Glutamatergic neuron (in vitro differentiated cells): Measurements from ENCODE around the gene CCL13. TPM values are rescaled to one million over a fixed set of nuclear protein-coding genes. Genes with fewer than 3 reads are reported as not detected.

Source experiments
- DNase-seq: peaks from one replicate; pipeline ENCODE4 v3.0.0; 2022
- H3K27ac Mint-ChIP-seq: one replicate; pipeline ENCODE4 v1.8.0; 2020; ENCODE audit warnings: mild to moderate bottlenecking, mixed read lengths, inconsistent platforms; ENCODE audit not compliant: unreplicated experiment
- H3K27me3 Mint-ChIP-seq: one replicate; pipeline ENCODE4 v1.8.0; 2020; ENCODE audit warnings: mild to moderate bottlenecking, moderate library complexity, mixed read lengths, inconsistent platforms; ENCODE audit not compliant: unreplicated experiment
- H3K36me3 Mint-ChIP-seq: one replicate; pipeline ENCODE4 v1.8.0; 2020; ENCODE audit warnings: mild to moderate bottlenecking, mixed read lengths, inconsistent platforms; ENCODE audit not compliant: unreplicated experiment
- H3K4me1 Mint-ChIP-seq: one replicate; pipeline ENCODE4 v1.8.0; 2020; ENCODE audit warnings: mild to moderate bottlenecking, low read depth, mixed read lengths, inconsistent platforms; ENCODE audit not compliant: unreplicated experiment
- H3K4me3 Mint-ChIP-seq: one replicate; pipeline ENCODE4 v1.8.0; 2020; ENCODE audit warnings: mild to moderate bottlenecking, mixed read lengths, inconsistent platforms; ENCODE audit not compliant: unreplicated experiment
- H3K9me3 Mint-ChIP-seq: one replicate; pipeline ENCODE4 v1.8.0; 2020; ENCODE audit warnings: mild to moderate bottlenecking, moderate library complexity, mixed read lengths, inconsistent platforms; ENCODE audit not compliant: unreplicated experiment
- long read RNA-seq: library from polyadenylated mRNA; unstranded; transcript quantifications from one replicate; pipeline ENCODE4 v2.0.0, GENCODE V29; 2020; ENCODE audit not compliant: unreplicated experiment
- total RNA-seq: library from RNA; stranded (reverse); fragmentation: NEBNext Ultra II Directional; extraction: Animal tissue kit (Norgen Biotek cat#: 25700); gene quantifications from one replicate; pipeline ENCODE4 v1.2.1, GENCODE V29; 2021; ENCODE audit not compliant: unreplicated experiment
- TF ChIP-seq, protein P1 (sequence below): fragments of 200-600 bp; sonication (generic); IDR thresholded peaks from one replicate; pipeline ENCODE4 v1.5.0; 2021; ENCODE audit not compliant: partially characterized antibody, unreplicated experiment

Gene CCL13
- total RNA-seq: not detected
- long read RNA-seq: 0 reads

DNA sequence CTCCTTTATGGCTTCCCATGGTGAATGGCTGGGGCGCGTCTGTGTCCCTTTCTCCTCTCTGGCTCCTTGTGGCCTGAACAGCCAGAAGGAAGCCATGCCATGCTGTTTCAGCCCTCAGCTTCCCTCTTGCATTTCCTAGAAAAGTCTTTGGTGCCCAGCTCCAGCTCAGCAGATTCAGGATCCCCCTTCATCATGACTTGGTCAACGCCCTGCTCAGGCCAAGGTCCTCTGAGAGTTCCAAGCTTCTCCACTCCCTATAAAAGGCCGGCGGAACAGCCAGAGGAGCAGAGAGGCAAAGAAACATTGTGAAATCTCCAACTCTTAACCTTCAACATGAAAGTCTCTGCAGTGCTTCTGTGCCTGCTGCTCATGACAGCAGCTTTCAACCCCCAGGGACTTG lies at the start of gene CCL13:
Gene CCL13 (plus strand): TSS at position 287 of the 400 bp plus-strand sequence. CDS start 47 bp downstream, at position 334.
- peaks cover 6% of the 10 kb centered on the region for H3K27me3 Mint-ChIP-seq
- TF ChIP-seq, protein P1, sequence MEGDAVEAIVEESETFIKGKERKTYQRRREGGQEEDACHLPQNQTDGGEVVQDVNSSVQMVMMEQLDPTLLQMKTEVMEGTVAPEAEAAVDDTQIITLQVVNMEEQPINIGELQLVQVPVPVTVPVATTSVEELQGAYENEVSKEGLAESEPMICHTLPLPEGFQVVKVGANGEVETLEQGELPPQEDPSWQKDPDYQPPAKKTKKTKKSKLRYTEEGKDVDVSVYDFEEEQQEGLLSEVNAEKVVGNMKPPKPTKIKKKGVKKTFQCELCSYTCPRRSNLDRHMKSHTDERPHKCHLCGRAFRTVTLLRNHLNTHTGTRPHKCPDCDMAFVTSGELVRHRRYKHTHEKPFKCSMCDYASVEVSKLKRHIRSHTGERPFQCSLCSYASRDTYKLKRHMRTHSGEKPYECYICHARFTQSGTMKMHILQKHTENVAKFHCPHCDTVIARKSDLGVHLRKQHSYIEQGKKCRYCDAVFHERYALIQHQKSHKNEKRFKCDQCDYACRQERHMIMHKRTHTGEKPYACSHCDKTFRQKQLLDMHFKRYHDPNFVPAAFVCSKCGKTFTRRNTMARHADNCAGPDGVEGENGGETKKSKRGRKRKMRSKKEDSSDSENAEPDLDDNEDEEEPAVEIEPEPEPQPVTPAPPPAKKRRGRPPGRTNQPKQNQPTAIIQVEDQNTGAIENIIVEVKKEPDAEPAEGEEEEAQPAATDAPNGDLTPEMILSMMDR: no peak
- H3K9me3 Mint-ChIP-seq: peaks cover 5% of the 10 kb centered on the region
- H3K4me3 Mint-ChIP-seq: no peak within 1 kb of the TSS
- no peak within 1 kb of the TSS for H3K27ac Mint-ChIP-seq
- H3K4me1 Mint-ChIP-seq: no peaks in the 10 kb centered on the region
- DNase-seq: no peak
- peaks cover 7% of the 10 kb centered on the region for H3K36me3 Mint-ChIP-seq

DNA sequence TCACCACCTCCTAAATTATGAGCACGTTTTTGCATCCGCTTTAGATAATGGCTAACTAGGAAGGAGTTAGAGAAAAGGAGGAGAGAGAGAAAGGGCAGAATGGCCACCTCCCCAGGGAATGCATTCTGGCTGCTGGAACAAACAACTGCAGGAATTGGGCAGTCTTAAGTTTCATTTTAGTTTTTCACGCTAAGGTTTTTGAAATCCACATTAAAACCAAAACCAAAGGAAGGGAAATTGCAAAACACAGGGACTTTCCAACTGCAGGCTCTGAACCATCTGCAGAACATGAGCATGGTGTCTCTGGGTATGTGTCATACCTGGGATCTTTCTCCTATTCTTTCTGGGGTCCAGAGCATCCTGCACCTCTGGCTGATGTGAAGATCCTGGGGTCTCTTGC lies 49.2 kb upstream of the CCL13 start:
- no peak for DNase-seq
- H3K27me3 Mint-ChIP-seq: peaks cover 4% of the 10 kb centered on the region
- TF ChIP-seq, protein P1: no peak
- H3K27ac Mint-ChIP-seq: no peak overlapping the region
- H3K4me3 Mint-ChIP-seq: no peak overlapping the region
- peaks cover 4% of the 10 kb centered on the region for H3K9me3 Mint-ChIP-seq
- H3K36me3 Mint-ChIP-seq: peaks cover 5% of the 10 kb centered on the region
- H3K4me1 Mint-ChIP-seq: no peaks in the 10 kb centered on the region

GRCh38 chr17:34308371-34308770 lies 47.9 kb upstream of the CCL13 start:
- DNase-seq: no peak
- H3K4me1 Mint-ChIP-seq: no peaks in the 10 kb centered on the region
- TF ChIP-seq, protein P1: no peak
- H3K27me3 Mint-ChIP-seq: peaks cover 4% of the 10 kb centered on the region
- H3K36me3 Mint-ChIP-seq: peaks cover 5% of the 10 kb centered on the region
- no peak overlapping the region for H3K27ac Mint-ChIP-seq
- H3K9me3 Mint-ChIP-seq: peaks cover 4% of the 10 kb centered on the region
- H3K4me3 Mint-ChIP-seq: no peak overlapping the region

DNA sequence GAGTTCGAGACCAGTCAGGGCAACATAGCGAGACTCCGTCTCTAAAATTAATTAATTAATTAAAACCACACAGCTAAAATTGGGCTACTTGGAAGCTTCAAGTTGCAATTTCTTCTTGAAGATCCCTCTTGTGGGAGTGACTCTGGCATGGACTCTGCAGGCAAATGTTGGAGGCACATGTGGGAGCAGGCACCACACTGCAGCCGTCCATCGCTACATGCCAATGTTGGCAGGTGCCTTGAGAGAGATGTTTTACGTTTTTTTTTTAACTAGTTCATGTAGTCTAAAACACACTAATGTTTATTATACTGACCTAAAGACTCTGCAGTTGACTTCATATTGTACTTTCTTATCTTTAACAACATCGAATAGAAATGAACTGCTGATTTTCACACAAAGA lies 45.0 kb upstream of the CCL13 start:
- Mint-ChIP-seq H3K27ac (no peak overlapping the region), H3K9me3 (peaks cover 2% of the 10 kb centered on the region), H3K36me3 (no peaks in the 10 kb centered on the region), H3K4me3 (no peak overlapping the region), H3K4me1 (peaks cover 6% of the 10 kb centered on the region), H3K27me3 (no peaks in the 10 kb centered on the region)
- TF ChIP-seq, protein P1: no peak
- DNase-seq: no peak

DNA sequence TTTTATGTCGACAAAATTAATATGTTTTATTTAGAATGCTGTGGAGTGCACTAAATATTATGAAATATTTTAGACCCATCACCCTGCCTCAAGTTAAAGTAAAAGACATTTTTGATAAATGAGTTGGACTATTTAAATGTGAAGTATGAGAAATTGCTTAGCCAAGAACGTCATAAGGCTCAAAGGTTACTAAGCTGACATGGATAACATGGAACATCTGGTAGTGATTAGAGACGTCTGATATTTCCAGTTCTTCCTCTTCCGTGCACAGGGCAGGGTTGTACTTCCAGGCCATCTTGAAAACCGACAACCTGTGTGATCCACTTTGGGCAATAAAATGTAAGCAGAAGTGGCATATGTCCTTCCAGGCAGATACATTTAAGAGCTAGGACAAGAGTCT lies 44.2 kb upstream of the CCL13 start:
- peaks cover 6% of the 10 kb centered on the region for H3K4me1 Mint-ChIP-seq
- DNase-seq: no peak
- H3K9me3 Mint-ChIP-seq: peaks cover 2% of the 10 kb centered on the region
- H3K4me3 Mint-ChIP-seq: no peak overlapping the region
- H3K27ac Mint-ChIP-seq: no peak overlapping the region
- no peaks in the 10 kb centered on the region for H3K36me3 Mint-ChIP-seq
- H3K27me3 Mint-ChIP-seq: no peaks in the 10 kb centered on the region
- TF ChIP-seq, protein P1: no peak
